Stimulated activated naive CD4-positive, alpha-beta T cell treated with Interleukin-2 at 50 U/mL for 16 hours (primary cell): ENCODE results near the gene WDR20.
"Not testable (repeated sequence)": the region's sequence is repeated elsewhere in the genome, so short reads cannot be mapped to it uniquely, and the experiment has no call there.

Experiments
- DNase-seq: peaks from one replicate; lab custom pipeline; 2025; lab: John Stamatoyannopoulos, UW

The WDR20 gene

GRCh38 chr14:102171173-102172020 is 31.7 kb downstream of the WDR20 start:
- no peak for DNase-seq

GRCh38 chr14:102172021-102172272 is 32.2 kb downstream of the WDR20 start:
- DNase-seq, result not testable (repeated sequence)

GRCh38 chr14:102172721-102173120 is 33.0 kb downstream of the WDR20 start:
- not testable (repeated sequence) for DNase-seq

GRCh38 chr14:102177161-102177560 is 37.5 kb downstream of the WDR20 start:
- DNase-seq, result no peak

GRCh38 chr14:102178806-102179205 is 39.1 kb downstream of the WDR20 start:
- DNase-seq, result no peak

GRCh38 chr14:102180248-102180998 is 40.7 kb downstream of the WDR20 start:
- no peak for DNase-seq

GRCh38 chr14:102181187-102181586 is 41.5 kb downstream of the WDR20 start:
- DNase-seq, result no peak

- DNase-seq, result no peak
These were observed 42.5 kb downstream of the WDR20 start for GRCh38 chr14:102182190-102182589.

- no peak for DNase-seq
These were observed 43.4 kb downstream of the WDR20 start for GRCh38 chr14:102182936-102183619.

- DNase-seq, result no peak
These were observed 44.2 kb downstream of the WDR20 start for GRCh38 chr14:102183886-102184285.

- no peak for DNase-seq
These were observed 44.8 kb downstream of the WDR20 start for GRCh38 chr14:102184316-102185035.

- DNase-seq, result no peak
These were observed 45.7 kb downstream of the WDR20 start for GRCh38 chr14:102185360-102185759.

GRCh38 chr14:102187044-102187443 is 47.3 kb downstream of the WDR20 start:
- no peak for DNase-seq

GRCh38 chr14:102187568-102188001 is 47.9 kb downstream of the WDR20 start:
- no peak for DNase-seq

- DNase-seq, result no peak
These were observed 48.5 kb downstream of the WDR20 start for GRCh38 chr14:102188187-102188586.

GRCh38 chr14:102189874-102190273 is 50.2 kb downstream of the WDR20 start:
- DNase-seq, result no peak

- no peak for DNase-seq
These were observed 53.3 kb downstream of the WDR20 start for GRCh38 chr14:102192840-102193502.

GRCh38 chr14:102194856-102195255 is 55.2 kb downstream of the WDR20 start:
- DNase-seq, result no peak

GRCh38 chr14:102195446-102195845 is 55.7 kb downstream of the WDR20 start:
- DNase-seq, result no peak

GRCh38 chr14:102196039-102196901 is 56.6 kb downstream of the WDR20 start:
- DNase-seq, result no peak

- DNase-seq, result no peak
These were observed 57.2 kb downstream of the WDR20 start for GRCh38 chr14:102196902-102197230.
